Midbrain (tissue), 1 donor: ENCODE measurements around the gene CTNND1.
"Not testable (repeated sequence)": the region's sequence is repeated elsewhere in the genome, so short reads cannot be mapped to it uniquely, and the experiment has no call there.

Source experiments
- DNase-seq: peaks from one replicate; lab custom pipeline; 2025; lab: John Stamatoyannopoulos, UW

CTNND1 gene

GRCh38 chr11:57791321-57792059 is 29.9 kb downstream of the CTNND1 start:
- DNase-seq: no peak

- DNase-seq: peak; percentile 26
These were observed 30.5 kb downstream of the CTNND1 start for GRCh38 chr11:57792060-57792541.

GRCh38 chr11:57792870-57793269 is 31.3 kb downstream of the CTNND1 start:
- no peak for DNase-seq

GRCh38 chr11:57793351-57794115 is 31.9 kb downstream of the CTNND1 start:
- no peak for DNase-seq

- DNase-seq: no peak
These were observed 37.4 kb downstream of the CTNND1 start for GRCh38 chr11:57798905-57799559.

GRCh38 chr11:57800444-57801182 is 39.0 kb downstream of the CTNND1 start:
- DNase-seq: peak; percentile 77

GRCh38 chr11:57801183-57801485 is 39.5 kb downstream of the CTNND1 start:
- no peak for DNase-seq

- DNase-seq: no peak
These were observed 40.8 kb downstream of the CTNND1 start for GRCh38 chr11:57802411-57802810.

- no peak for DNase-seq
These were observed 42.9 kb downstream of the CTNND1 start for GRCh38 chr11:57804466-57804865.

GRCh38 chr11:57805780-57806179 is 44.2 kb downstream of the CTNND1 start:
- no peak for DNase-seq

GRCh38 chr11:57812634-57813033 is 51.0 kb downstream of the CTNND1 start:
- DNase-seq: peak; percentile 55

- no peak for DNase-seq
These were observed 53.9 kb downstream of the CTNND1 start for GRCh38 chr11:57815476-57815875.

GRCh38 chr11:57815877-57816276 is 54.3 kb downstream of the CTNND1 start:
- DNase-seq: no peak

- no peak for DNase-seq
These were observed 57.2 kb downstream of the CTNND1 start for GRCh38 chr11:57818812-57819211.

GRCh38 chr11:57819252-57819979 is 57.8 kb downstream of the CTNND1 start:
- DNase-seq: no peak

GRCh38 chr11:57823859-57824258 is 62.3 kb downstream of the CTNND1 start:
- no peak for DNase-seq

GRCh38 chr11:57834852-57835251 is 73.2 kb downstream of the CTNND1 start:
- DNase-seq: no peak

GRCh38 chr11:57838609-57839008 is 77.0 kb downstream of the CTNND1 start:
- not testable (repeated sequence) for DNase-seq

GRCh38 chr11:57842873-57843272 is 81.3 kb downstream of the CTNND1 start:
- no peak for DNase-seq

- no peak for DNase-seq
These were observed 106.4 kb downstream of the CTNND1 start for GRCh38 chr11:57867966-57868365.

GRCh38 chr11:57868491-57868890 is 106.9 kb downstream of the CTNND1 start:
- no peak for DNase-seq
